ENCODE data around the gene WNK1. TPM values are rescaled to one million over a fixed set of nuclear protein-coding genes. Genes with fewer than 3 reads are reported as not detected.

WNK1 gene
- total and polyA plus RNA-seq, 2 donors from 2014 or later: 40.2 to 173 TPM

DNA sequence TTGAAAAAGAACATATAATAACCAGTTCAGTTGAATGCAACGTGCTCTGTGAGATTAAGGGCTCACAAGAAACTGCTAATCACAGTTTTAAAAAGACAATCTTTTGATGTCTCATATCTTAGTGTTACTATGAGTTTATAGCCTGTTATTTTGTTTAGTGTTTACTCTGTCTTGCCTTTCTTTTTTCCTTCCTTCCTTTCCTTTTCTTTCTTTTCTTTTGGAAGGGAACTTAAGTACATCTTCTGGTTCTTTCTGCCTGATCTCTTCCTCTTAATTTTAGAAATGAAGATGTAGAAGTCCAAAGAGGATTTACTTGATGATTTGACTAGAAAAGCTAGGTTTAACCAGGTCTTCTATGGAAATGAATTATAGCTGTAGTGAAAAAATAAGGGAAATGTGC is 38.2 kb downstream of the WNK1 start:
- Histone ChIP-seq H3K9me3 (ENCODE audit: control insufficient read depth in 2 of 3, insufficient read depth in 1 of 3, low read length in 3 of 3) (no peaks in the 10 kb centered on the region), H3K27me3 (ENCODE audit: control insufficient read depth, insufficient read depth, low read length) (no peaks in the 10 kb centered on the region), H3K9ac (ENCODE audit: low read length in 3 of 3) (no peak overlapping the region), H3K4me1 (ENCODE audit: control insufficient read depth in 2 of 3, insufficient read depth in 2 of 3, low read depth in 1 of 3, low read length in 3 of 3) (no peaks in the 10 kb centered on the region), H3K27ac (ENCODE audit: low read depth in 2 of 2, low read length in 2 of 2) (no peak overlapping the region), H3K4me3 (ENCODE audit: low read length in 3 of 3) (no peak overlapping the region), H3K36me3 (ENCODE audit: control insufficient read depth in 2 of 3, insufficient read depth in 3 of 3, low read length in 3 of 3) (no peaks in the 10 kb centered on the region)
- intact Hi-C loops (cut with DNase I): no loop called here
- FAIRE-seq (no peak), DNase-seq (no peak)
- TF ChIP-seq, protein P1, sequence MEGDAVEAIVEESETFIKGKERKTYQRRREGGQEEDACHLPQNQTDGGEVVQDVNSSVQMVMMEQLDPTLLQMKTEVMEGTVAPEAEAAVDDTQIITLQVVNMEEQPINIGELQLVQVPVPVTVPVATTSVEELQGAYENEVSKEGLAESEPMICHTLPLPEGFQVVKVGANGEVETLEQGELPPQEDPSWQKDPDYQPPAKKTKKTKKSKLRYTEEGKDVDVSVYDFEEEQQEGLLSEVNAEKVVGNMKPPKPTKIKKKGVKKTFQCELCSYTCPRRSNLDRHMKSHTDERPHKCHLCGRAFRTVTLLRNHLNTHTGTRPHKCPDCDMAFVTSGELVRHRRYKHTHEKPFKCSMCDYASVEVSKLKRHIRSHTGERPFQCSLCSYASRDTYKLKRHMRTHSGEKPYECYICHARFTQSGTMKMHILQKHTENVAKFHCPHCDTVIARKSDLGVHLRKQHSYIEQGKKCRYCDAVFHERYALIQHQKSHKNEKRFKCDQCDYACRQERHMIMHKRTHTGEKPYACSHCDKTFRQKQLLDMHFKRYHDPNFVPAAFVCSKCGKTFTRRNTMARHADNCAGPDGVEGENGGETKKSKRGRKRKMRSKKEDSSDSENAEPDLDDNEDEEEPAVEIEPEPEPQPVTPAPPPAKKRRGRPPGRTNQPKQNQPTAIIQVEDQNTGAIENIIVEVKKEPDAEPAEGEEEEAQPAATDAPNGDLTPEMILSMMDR (IDR thresholded peaks at IDR 0.05; ENCODE audit: borderline replicate concordance, extremely low read depth, insufficient read depth): no peak

DNA sequence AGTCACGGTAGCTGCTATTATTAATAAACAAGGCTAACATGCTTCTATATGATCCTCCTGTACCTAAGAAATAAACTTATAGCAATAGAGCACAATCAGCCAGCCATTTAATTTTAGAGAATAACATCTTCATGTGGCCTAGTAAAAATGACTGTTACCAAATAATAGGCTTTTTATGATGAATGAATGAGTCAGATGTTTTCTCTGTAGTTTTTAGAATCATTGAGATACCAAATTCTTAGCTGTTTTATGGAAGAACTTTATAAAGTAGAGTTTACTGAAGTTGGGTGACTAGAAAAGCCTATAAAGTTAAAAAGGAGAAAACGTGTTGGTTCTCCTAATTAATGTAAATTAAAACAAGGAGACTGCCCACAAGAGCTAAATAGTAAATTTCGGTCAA is 40.7 kb downstream of the WNK1 start:
- Histone ChIP-seq H3K27me3 (ENCODE audit: control insufficient read depth, insufficient read depth, low read length) (no peaks in the 10 kb centered on the region), H3K4me1 (ENCODE audit: control insufficient read depth in 2 of 3, insufficient read depth in 2 of 3, low read depth in 1 of 3, low read length in 3 of 3) (no peaks in the 10 kb centered on the region), H3K9ac (ENCODE audit: low read length in 3 of 3) (no peak overlapping the region), H3K27ac (ENCODE audit: low read depth in 2 of 2, low read length in 2 of 2) (no peak overlapping the region), H3K9me3 (ENCODE audit: control insufficient read depth in 2 of 3, insufficient read depth in 1 of 3, low read length in 3 of 3) (no peaks in the 10 kb centered on the region), H3K4me3 (ENCODE audit: low read length in 3 of 3) (no peak overlapping the region), H3K36me3 (ENCODE audit: control insufficient read depth in 2 of 3, insufficient read depth in 3 of 3, low read length in 3 of 3) (no peaks in the 10 kb centered on the region)
- intact Hi-C loops (cut with DNase I): no loop called here
- DNase-seq: no peak
- TF ChIP-seq, protein P1 (IDR thresholded peaks at IDR 0.05; ENCODE audit: borderline replicate concordance, extremely low read depth, insufficient read depth): no peak
- FAIRE-seq: no peak

DNA sequence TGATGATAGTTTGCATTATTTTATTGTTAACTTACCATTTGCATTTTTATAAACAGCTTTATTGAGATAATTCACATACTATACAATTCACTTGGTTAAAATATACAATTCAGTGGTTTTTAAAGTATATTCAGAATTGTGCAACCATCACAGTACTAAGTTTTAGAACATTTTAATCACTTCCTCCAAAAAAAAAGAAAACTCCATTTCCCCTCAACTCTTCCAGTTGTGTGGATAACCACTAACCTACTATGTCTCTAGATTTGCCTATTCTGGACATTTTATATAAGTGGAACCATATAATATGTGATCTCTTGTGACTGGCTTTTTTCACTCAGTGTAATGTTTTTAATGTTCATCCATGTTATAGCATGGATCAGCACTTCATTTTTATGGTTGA is 41.3 kb downstream of the WNK1 start:
- TF ChIP-seq, protein P1 (IDR thresholded peaks at IDR 0.05; ENCODE audit: borderline replicate concordance, extremely low read depth, insufficient read depth): no peak
- H3K9ac ChIP-seq (ENCODE audit: low read length in 3 of 3): no peak overlapping the region

DNA sequence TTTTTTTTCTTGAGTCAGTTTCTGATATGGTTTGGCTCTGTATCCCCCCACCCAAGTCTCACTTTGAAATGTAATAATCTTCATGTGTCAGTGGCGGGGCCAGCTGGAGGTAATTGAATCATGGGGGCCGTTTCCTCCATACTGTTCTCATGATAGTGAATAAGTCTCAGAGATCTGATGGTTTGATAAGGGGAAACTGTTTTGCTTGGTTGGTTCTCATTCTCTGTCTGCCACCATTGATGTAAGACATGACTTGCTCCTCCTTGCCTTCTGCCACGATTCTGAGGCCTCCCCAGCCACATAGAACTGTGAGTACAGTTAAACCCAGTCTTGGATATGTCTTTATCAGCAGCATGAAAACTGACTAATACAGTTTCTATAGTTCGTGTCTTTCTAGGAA is 42.9 kb downstream of the WNK1 start:
- no peak for DNase-seq
- H3K27me3 ChIP-seq (ENCODE audit: control insufficient read depth, insufficient read depth, low read length): no peaks in the 10 kb centered on the region
- H3K27ac ChIP-seq (ENCODE audit: low read depth in 2 of 2, low read length in 2 of 2): no peak overlapping the region
- no peaks in the 10 kb centered on the region for H3K4me1 ChIP-seq (ENCODE audit: control insufficient read depth in 2 of 3, insufficient read depth in 2 of 3, low read depth in 1 of 3, low read length in 3 of 3)
- no peaks in the 10 kb centered on the region for H3K36me3 ChIP-seq (ENCODE audit: control insufficient read depth in 2 of 3, insufficient read depth in 3 of 3, low read length in 3 of 3)
- TF ChIP-seq, protein P1 (IDR thresholded peaks at IDR 0.05; ENCODE audit: borderline replicate concordance, extremely low read depth, insufficient read depth): no peak
- no peak overlapping the region for H3K4me3 ChIP-seq (ENCODE audit: low read length in 3 of 3)
- intact Hi-C loops (cut with DNase I): no loop called here
- FAIRE-seq: no peak
- no peaks in the 10 kb centered on the region for H3K9me3 ChIP-seq (ENCODE audit: control insufficient read depth in 2 of 3, insufficient read depth in 1 of 3, low read length in 3 of 3)
- no peak overlapping the region for H3K9ac ChIP-seq (ENCODE audit: low read length in 3 of 3)

More for the DNA sequence above, 41.3 kb downstream of the WNK1 start:
- H3K27me3 ChIP-seq (ENCODE audit: control insufficient read depth, insufficient read depth, low read length): no peaks in the 10 kb centered on the region
- H3K9me3 ChIP-seq (ENCODE audit: control insufficient read depth in 2 of 3, insufficient read depth in 1 of 3, low read length in 3 of 3): no peaks in the 10 kb centered on the region
- H3K4me3 ChIP-seq (ENCODE audit: low read length in 3 of 3): no peak overlapping the region
- no peak overlapping the region for H3K27ac ChIP-seq (ENCODE audit: low read depth in 2 of 2, low read length in 2 of 2)
- intact Hi-C loops (cut with DNase I): no loop called here
- FAIRE-seq (no peak), DNase-seq (no peak)
- no peaks in the 10 kb centered on the region for H3K36me3 ChIP-seq (ENCODE audit: control insufficient read depth in 2 of 3, insufficient read depth in 3 of 3, low read length in 3 of 3)
- H3K4me1 ChIP-seq (ENCODE audit: control insufficient read depth in 2 of 3, insufficient read depth in 2 of 3, low read depth in 1 of 3, low read length in 3 of 3): no peaks in the 10 kb centered on the region
